Measurements from ENCODE around the gene NTN3.
A peak's percentile ranks its signal among the peaks of the same experiment; 100 is the strongest.

NTN3 gene

GRCh38 chr16:2505695-2506094, 34.6 kb downstream of the NTN3 start:
- H4K8ac ChIP-seq (ENCODE audit: low read length), result no peak overlapping the region
- peaks cover 0 to 7% of the 10 kb centered on the region in 2 experiments for H3K36me3 ChIP-seq (ENCODE audit: control insufficient read depth in 1 of 2, insufficient read depth in 2 of 2, low read depth in 1 of 2, low read length in 2 of 2)
- H3K4ac ChIP-seq (ENCODE audit: low read depth in 1 of 2, low read length in 2 of 2), result no peak overlapping the region
- peaks cover 29% of the 10 kb centered on the region for H3K4me1 ChIP-seq (ENCODE audit: control insufficient read depth, insufficient read depth, low read depth, low read length)
- H2BK5ac ChIP-seq (ENCODE audit: low read depth, low read length, poor library complexity, severe bottlenecking), result no peak overlapping the region
- H2BK120ac ChIP-seq (ENCODE audit: low read depth, low read length), result no peak overlapping the region
- H2AK5ac ChIP-seq (ENCODE audit: low read length, severe bottlenecking), result peak overlapping the region; percentile 26
- H3K4me3 ChIP-seq (ENCODE audit: insufficient read depth in 1 of 2, low read depth in 1 of 2, low read length in 2 of 2), result no peak overlapping the region
- H3K79me1 ChIP-seq (replicated peaks; ENCODE audit: low read length, poor library complexity, severe bottlenecking), result peaks cover 9% of the 10 kb centered on the region
- H3K14ac ChIP-seq (ENCODE audit: low read length in 2 of 2), result no peak overlapping the region
- H3K4me2 ChIP-seq (ENCODE audit: low read length, poor library complexity, severe bottlenecking), result no peak overlapping the region
- WGBS, result 94% methylated on average over 13 of the region's 14 CpGs
- H2BK12ac ChIP-seq (ENCODE audit: low read length in 2 of 2), result no peak overlapping the region
- H2AFZ ChIP-seq (ENCODE audit: low read depth, low read length), result no peak overlapping the region
- DNase-seq, result no peak
- no peaks in the 10 kb centered on the region for H3K27me3 ChIP-seq (ENCODE audit: control insufficient read depth in 1 of 2, insufficient read depth in 1 of 2, low read length in 2 of 2)
- H3K27ac ChIP-seq (ENCODE audit: low read length, poor library complexity, severe bottlenecking), result no peak overlapping the region
- no peak overlapping the region for H2BK15ac ChIP-seq (ENCODE audit: low read depth, poor library complexity, severe bottlenecking)
- H3K18ac ChIP-seq (ENCODE audit: low read depth in 1 of 2, low read length in 2 of 2), result no peak overlapping the region
- H4K91ac ChIP-seq (ENCODE audit: low read length), result peak overlapping the region; percentile 34
- H3K9me3 ChIP-seq (ENCODE audit: control insufficient read depth, low read length), result no peaks in the 10 kb centered on the region
- no peak overlapping the region for H3K23ac ChIP-seq (ENCODE audit: low read length in 2 of 2)
- no peak overlapping the region for H3K9ac ChIP-seq (ENCODE audit: low read length)

- no peak overlapping the region for H2BK12ac ChIP-seq (ENCODE audit: low read length in 2 of 2)
- H3K18ac ChIP-seq (ENCODE audit: low read depth in 1 of 2, low read length in 2 of 2), result no peak overlapping the region
- H3K4ac ChIP-seq (ENCODE audit: low read depth in 1 of 2, low read length in 2 of 2), result no peak overlapping the region
- H2BK5ac ChIP-seq (ENCODE audit: low read depth, low read length, poor library complexity, severe bottlenecking), result no peak overlapping the region
- no peak overlapping the region for H3K9ac ChIP-seq (ENCODE audit: low read length)
- 90% methylated on average over 14 of the region's 14 CpGs for WGBS
- H4K8ac ChIP-seq (ENCODE audit: low read length), result no peak overlapping the region
- no peak overlapping the region for H3K27ac ChIP-seq (ENCODE audit: low read length, poor library complexity, severe bottlenecking)
- peaks cover 27% of the 10 kb centered on the region for H3K4me1 ChIP-seq (ENCODE audit: control insufficient read depth, insufficient read depth, low read depth, low read length)
- no peak overlapping the region for H2AK5ac ChIP-seq (ENCODE audit: low read length, severe bottlenecking)
- no peak overlapping the region for H3K4me3 ChIP-seq (ENCODE audit: insufficient read depth in 1 of 2, low read depth in 1 of 2, low read length in 2 of 2)
- H3K36me3 ChIP-seq (ENCODE audit: control insufficient read depth in 1 of 2, insufficient read depth in 2 of 2, low read depth in 1 of 2, low read length in 2 of 2), result peaks cover 0 to 4% of the 10 kb centered on the region in 2 experiments
- DNase-seq, result no peak
- no peak overlapping the region for H2BK15ac ChIP-seq (ENCODE audit: low read depth, poor library complexity, severe bottlenecking)
- H3K4me2 ChIP-seq (ENCODE audit: low read length, poor library complexity, severe bottlenecking), result no peak overlapping the region
- no peak overlapping the region for H2AFZ ChIP-seq (ENCODE audit: low read depth, low read length)
- H2BK120ac ChIP-seq (ENCODE audit: low read depth, low read length), result no peak overlapping the region
- H4K91ac ChIP-seq (ENCODE audit: low read length), result no peak overlapping the region
- peaks cover 7% of the 10 kb centered on the region for H3K79me1 ChIP-seq (replicated peaks; ENCODE audit: low read length, poor library complexity, severe bottlenecking)
- H3K9me3 ChIP-seq (ENCODE audit: control insufficient read depth, low read length), result no peaks in the 10 kb centered on the region
- no peak overlapping the region for H3K14ac ChIP-seq (ENCODE audit: low read length in 2 of 2)
- H3K23ac ChIP-seq (ENCODE audit: low read length in 2 of 2), result no peak overlapping the region
- H3K27me3 ChIP-seq (ENCODE audit: control insufficient read depth in 1 of 2, insufficient read depth in 1 of 2, low read length in 2 of 2), result no peaks in the 10 kb centered on the region
Measured at GRCh38 chr16:2507052-2507659, 36.1 kb downstream of the NTN3 start.

GRCh38 chr16:2507665-2508064, 36.6 kb downstream of the NTN3 start:
- Histone ChIP-seq H3K14ac (ENCODE audit: low read length in 2 of 2) (no peak overlapping the region), H3K9me3 (ENCODE audit: control insufficient read depth, low read length) (no peaks in the 10 kb centered on the region), H2BK5ac (ENCODE audit: low read depth, low read length, poor library complexity, severe bottlenecking) (no peak overlapping the region), H3K4ac (ENCODE audit: low read depth in 1 of 2, low read length in 2 of 2) (no peak overlapping the region), H3K18ac (ENCODE audit: low read depth in 1 of 2, low read length in 2 of 2) (no peak overlapping the region), H2BK12ac (ENCODE audit: low read length in 2 of 2) (no peak overlapping the region), H3K27me3 (ENCODE audit: control insufficient read depth in 1 of 2, insufficient read depth in 1 of 2, low read length in 2 of 2) (no peaks in the 10 kb centered on the region), H3K27ac (ENCODE audit: low read length, poor library complexity, severe bottlenecking) (no peak overlapping the region), H2AK5ac (ENCODE audit: low read length, severe bottlenecking) (no peak overlapping the region), H3K4me1 (ENCODE audit: control insufficient read depth, insufficient read depth, low read depth, low read length) (peaks cover 27% of the 10 kb centered on the region), H3K36me3 (ENCODE audit: control insufficient read depth in 1 of 2, insufficient read depth in 2 of 2, low read depth in 1 of 2, low read length in 2 of 2) (peaks cover 0 to 4% of the 10 kb centered on the region in 2 experiments), H4K8ac (ENCODE audit: low read length) (no peak overlapping the region), H2BK120ac (ENCODE audit: low read depth, low read length) (no peak overlapping the region), H3K4me3 (ENCODE audit: insufficient read depth in 1 of 2, low read depth in 1 of 2, low read length in 2 of 2) (no peak overlapping the region), H2AFZ (ENCODE audit: low read depth, low read length) (no peak overlapping the region), H4K91ac (ENCODE audit: low read length) (peak overlapping the region; percentile 0), H3K9ac (ENCODE audit: low read length) (no peak overlapping the region), H3K4me2 (ENCODE audit: low read length, poor library complexity, severe bottlenecking) (no peak overlapping the region), H3K79me1 (replicated peaks; ENCODE audit: low read length, poor library complexity, severe bottlenecking) (peaks cover 7% of the 10 kb centered on the region), H2BK15ac (ENCODE audit: low read depth, poor library complexity, severe bottlenecking) (no peak overlapping the region), H3K23ac (ENCODE audit: low read length in 2 of 2) (no peak overlapping the region)
- WGBS, result 93% methylated on average over 9 of the region's 11 CpGs
- DNase-seq, result no peak

GRCh38 chr16:2508722-2509400, 37.8 kb downstream of the NTN3 start:
- no peak overlapping the region for H2BK120ac ChIP-seq (ENCODE audit: low read depth, low read length)
- H2AFZ ChIP-seq (ENCODE audit: low read depth, low read length), result no peak overlapping the region
- H3K14ac ChIP-seq (ENCODE audit: low read length in 2 of 2), result no peak overlapping the region
- peaks cover 0 to 4% of the 10 kb centered on the region in 2 experiments for H3K36me3 ChIP-seq (ENCODE audit: control insufficient read depth in 1 of 2, insufficient read depth in 2 of 2, low read depth in 1 of 2, low read length in 2 of 2)
- H3K9me3 ChIP-seq (ENCODE audit: control insufficient read depth, low read length), result no peaks in the 10 kb centered on the region
- no peak overlapping the region for H3K27ac ChIP-seq (ENCODE audit: low read length, poor library complexity, severe bottlenecking)
- no peak overlapping the region for H3K18ac ChIP-seq (ENCODE audit: low read depth in 1 of 2, low read length in 2 of 2)
- DNase-seq, result no peak
- no peak overlapping the region for H3K4me2 ChIP-seq (ENCODE audit: low read length, poor library complexity, severe bottlenecking)
- no peak overlapping the region for H3K23ac ChIP-seq (ENCODE audit: low read length in 2 of 2)
- H4K8ac ChIP-seq (ENCODE audit: low read length), result no peak overlapping the region
- no peak overlapping the region for H2BK5ac ChIP-seq (ENCODE audit: low read depth, low read length, poor library complexity, severe bottlenecking)
- H3K79me1 ChIP-seq (replicated peaks; ENCODE audit: low read length, poor library complexity, severe bottlenecking), result peaks cover 7% of the 10 kb centered on the region
- H2AK5ac ChIP-seq (ENCODE audit: low read length, severe bottlenecking), result no peak overlapping the region
- no peaks in the 10 kb centered on the region for H3K27me3 ChIP-seq (ENCODE audit: control insufficient read depth in 1 of 2, insufficient read depth in 1 of 2, low read length in 2 of 2)
- no peak overlapping the region for H2BK12ac ChIP-seq (ENCODE audit: low read length in 2 of 2)
- no peak overlapping the region for H3K9ac ChIP-seq (ENCODE audit: low read length)
- H3K4me3 ChIP-seq (ENCODE audit: insufficient read depth in 1 of 2, low read depth in 1 of 2, low read length in 2 of 2), result no peak overlapping the region
- peaks cover 33% of the 10 kb centered on the region for H3K4me1 ChIP-seq (ENCODE audit: control insufficient read depth, insufficient read depth, low read depth, low read length)
- 93% methylated on average over 18 of the region's 18 CpGs for WGBS
- H2BK15ac ChIP-seq (ENCODE audit: low read depth, poor library complexity, severe bottlenecking), result no peak overlapping the region
- no peak overlapping the region for H3K4ac ChIP-seq (ENCODE audit: low read depth in 1 of 2, low read length in 2 of 2)
- H4K91ac ChIP-seq (ENCODE audit: low read length), result no peak overlapping the region

All from mesenchymal stem cell (in vitro differentiated cells and primary cell).